T-helper 1 cell treated with Interleukin-12 subunit alpha and Interleukin-12 subunit beta and Interleukin-4 antibody, amounts not matched to agents 30 ng/mL and 1 ng/mL, for 36 hours (primary cell): ENCODE measurements around the gene XIRP2. TPM values are rescaled to one million over a fixed set of nuclear protein-coding genes. Genes with fewer than 3 reads are reported as not detected.
"Not testable (repeated sequence)": the region's sequence is repeated elsewhere in the genome, so short reads cannot be mapped to it uniquely, and the experiment has no call there.

ENCODE experiments used
- intact Hi-C: fragments of 100-400 bp; cut with micrococcal nuclease; formaldehyde crosslinking; loops from one replicate; pipeline ENCODE4 v1.15.1; 2024
- total RNA-seq: library from RNA; stranded (reverse); gene quantifications from 2 replicates; pipeline ENCODE4 v1.2.3, GENCODE V29; 2022

Gene XIRP2
- total RNA-seq, 1 donor from 2014 or later: not detected

- intact Hi-C loops: no loop called here
Measured at GRCh38 chr2:167028503-167028902, 140.2 kb downstream of the XIRP2 start.

- intact Hi-C loops: not testable (repeated sequence)
Measured at GRCh38 chr2:167034976-167035375, 146.7 kb downstream of the XIRP2 start.

DNA sequence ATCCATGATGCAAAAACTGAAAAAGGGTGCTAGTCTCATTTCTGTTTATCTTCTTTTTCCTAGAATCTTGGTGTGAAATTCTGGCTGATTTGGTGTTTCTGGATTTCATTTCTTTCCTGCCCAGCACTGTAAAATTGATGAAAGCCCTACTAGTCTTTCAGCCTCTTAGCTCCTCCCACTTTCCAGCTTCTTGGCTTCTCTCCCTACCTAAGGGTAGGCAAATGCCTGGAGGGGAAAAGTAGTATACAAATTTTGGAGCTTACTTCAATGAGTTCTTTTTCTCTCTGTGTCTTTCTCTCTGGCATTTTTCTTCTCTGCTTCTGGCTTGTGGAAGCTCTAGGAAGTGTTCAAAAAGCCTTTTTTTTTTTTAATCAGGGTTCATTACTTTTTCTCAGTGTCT lies 160.5 kb downstream of the XIRP2 start:
- intact Hi-C loops: no loop called here

DNA sequence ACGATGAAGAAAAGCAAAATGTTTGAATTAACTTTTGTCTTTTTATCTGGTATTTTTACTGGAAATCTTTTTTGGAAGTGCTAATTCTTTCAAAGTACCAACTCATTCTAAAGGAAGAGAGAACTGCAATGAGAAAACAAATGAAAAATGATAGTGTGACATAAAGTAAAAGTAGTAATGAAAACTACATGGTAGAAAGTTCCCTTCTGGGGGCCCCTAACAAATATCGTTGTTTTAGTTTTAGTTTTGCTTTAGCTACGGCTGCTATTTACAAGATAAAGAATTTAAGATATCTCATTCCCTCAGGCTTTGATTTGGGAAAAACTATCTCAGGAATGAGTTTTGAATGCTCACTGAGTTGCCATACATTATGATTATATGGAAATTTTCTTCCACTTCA lies 161.4 kb downstream of the XIRP2 start:
- intact Hi-C loops: no loop called here

DNA sequence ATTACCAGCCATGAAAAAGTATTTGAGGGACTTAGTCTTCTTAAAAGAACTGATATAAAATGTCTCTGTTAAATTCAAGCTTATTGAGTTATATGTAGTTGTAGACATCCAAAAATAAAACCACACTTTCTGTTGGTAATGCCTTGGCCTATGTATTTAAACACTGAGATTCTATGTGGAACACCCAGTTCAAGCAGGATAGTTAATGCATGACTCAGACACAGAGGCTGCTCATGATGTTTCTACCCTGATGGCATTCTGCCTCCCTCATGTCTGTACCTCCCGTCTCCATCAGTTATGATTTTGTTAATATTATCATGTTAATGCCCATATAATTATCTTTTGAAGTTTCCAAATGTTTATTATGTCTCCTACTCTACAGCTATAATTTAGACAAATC lies 164.5 kb downstream of the XIRP2 start:
- intact Hi-C loops: no loop called here

- intact Hi-C loops: no loop called here
Measured at GRCh38 chr2:167054881-167055280, 166.6 kb downstream of the XIRP2 start.

DNA sequence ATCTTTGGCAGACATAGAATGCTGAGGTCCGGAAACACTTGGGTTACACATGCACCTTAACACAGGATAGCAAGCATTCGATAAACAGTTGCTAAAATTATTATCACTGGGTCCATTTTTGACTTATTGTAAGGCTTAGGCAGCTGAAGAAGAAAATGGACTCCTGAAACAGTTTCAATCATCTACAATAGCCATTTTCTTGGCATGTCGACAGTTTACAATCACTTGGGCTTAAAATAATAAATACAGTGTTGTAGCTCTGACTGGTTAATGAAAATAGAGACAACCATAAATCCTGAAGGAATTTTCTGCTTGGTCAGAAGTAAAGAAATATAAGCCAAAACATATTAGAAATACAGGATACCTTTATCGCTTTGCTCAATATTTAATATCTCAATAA lies 169.2 kb downstream of the XIRP2 start:
- intact Hi-C loops: no loop called here

DNA sequence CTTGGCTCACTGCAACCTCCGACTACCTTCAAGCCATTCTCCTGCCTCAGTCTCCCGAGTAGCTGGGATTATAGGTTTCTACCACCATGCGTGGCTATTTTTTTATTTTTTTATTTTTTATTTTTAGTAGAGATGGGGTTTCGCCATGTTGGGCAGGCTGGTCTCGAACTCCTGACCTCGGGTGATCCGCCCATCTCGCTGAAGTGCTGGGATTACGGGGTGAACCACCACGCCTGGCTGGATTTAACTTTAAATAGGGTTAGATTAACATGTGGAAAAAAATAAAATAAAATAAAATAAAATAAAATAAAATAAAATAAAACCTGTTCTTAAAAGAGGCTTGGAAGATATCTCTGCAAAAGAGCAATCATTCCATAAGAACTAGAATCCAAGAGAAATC lies 170.9 kb downstream of the XIRP2 start:
- intact Hi-C loops: no loop called here

GRCh38 chr2:167069855-167070254 lies 181.6 kb downstream of the XIRP2 start:
- intact Hi-C loops: no loop called here

DNA sequence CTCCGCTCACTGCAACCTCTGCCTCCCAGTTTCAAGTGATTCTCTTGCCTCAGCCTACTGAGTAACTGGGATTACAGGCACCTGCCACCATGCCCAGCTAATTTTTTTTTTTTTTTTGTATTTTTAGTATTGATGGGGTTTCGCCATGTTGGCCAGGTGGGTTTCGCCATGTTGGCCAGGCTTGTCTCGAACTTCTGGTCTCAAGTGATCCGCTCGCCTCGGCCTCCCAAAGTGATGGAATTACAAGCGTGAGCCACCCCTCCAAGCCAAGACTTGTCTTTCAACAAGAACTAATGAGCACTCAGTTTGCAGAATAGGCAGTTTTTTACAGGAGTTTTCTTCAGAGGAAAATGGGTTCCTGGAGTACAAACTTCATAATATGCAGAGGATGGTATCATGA lies 187.4 kb downstream of the XIRP2 start:
- intact Hi-C loops: not testable (repeated sequence)

- intact Hi-C loops: not testable (repeated sequence)
Measured at GRCh38 chr2:167098931-167099330, 210.7 kb downstream of the XIRP2 start.

DNA sequence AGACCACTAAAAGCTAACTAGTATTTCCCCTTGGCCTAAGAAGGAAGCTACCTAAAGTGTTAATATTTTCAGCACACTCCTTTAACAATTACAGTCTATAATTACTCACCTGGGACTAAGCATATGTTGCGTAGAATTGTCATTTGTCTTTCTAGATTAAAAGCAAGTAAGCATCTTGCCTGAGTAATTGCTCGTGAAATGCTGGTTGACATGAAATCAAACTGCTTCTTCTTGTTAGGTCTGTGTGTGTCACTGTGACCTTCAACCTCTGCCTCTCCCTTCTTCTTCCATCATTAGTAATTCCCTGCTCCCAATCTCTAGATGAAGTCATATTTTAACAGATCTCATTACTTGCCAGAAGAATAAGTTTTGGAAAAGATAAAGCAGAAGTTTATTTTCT lies 212.2 kb downstream of the XIRP2 start:
- intact Hi-C loops: no loop called here

DNA sequence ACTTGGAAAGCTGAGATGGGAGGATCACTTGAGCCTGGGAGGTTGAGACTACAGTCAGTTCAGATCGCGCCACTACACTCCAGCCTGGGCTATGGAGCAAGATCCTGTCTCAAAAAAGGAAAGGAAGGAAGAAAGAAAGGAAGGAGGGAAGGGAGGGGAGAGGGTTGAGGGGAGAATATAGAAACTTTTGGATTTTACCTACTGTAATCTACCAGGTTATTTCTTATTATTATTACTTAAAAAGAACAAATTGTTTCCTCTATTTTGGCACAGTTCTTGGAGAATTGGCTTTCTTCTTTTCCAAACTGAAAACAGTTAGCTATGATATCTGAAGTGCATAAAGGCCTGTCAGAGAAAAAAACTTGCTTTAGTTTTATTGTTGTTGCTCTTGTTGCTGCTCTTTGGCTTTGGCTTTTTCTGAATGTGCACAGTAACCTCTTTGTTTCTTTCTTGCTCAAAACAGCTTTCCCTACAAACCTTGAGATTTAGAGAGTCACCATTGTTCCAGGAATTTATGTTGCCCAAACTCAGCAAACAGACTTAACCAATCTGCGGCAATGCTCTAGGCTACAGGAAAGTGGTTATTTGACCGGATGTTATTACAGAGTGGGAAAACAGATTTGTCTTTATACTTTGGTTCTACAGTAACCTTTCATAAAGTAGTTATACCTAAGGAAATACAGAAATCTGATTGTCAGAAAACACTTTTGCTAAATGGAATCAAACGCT lies 214.9 kb downstream of the XIRP2 start:
- intact Hi-C loops: no loop called here

- intact Hi-C loops: no loop called here
Measured at GRCh38 chr2:167103757-167104133, 215.5 kb downstream of the XIRP2 start.

DNA sequence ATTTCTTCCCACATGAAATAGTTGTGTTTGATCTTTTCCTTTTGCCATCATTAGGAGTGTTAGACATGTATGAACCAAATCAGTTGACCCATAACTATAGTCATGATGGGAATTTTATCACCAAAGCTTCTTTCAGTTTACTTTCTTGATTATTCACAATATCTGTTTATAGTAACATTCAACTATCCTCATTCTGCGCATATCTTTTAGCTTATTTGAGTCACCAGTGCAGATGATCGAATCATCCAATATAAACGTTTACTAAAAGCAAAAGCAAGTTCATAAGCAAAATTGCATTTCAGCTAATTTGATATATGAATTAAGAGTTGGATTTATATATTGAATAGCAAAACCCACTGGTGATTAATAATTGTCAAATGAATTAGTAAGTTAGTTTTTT lies 216.4 kb downstream of the XIRP2 start:
- intact Hi-C loops: no loop called here

DNA sequence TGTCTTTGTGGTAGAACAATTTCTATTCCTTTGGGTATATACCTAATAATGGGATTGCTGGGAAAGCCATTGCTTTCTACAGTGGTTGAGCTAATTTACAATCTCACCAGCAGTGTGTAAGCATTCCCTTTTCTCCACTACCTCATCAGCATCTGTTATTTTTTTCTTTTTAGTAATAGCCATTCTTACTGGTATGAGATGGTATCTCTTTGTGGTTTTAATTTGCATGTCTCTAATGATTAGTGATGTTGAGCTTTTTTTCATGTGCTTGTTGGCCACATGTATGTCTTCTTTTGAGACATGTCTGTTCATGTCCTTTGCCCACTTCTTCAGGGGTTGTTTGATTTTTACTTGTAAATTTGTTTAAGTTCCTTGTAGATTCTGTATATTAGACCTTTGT lies 221.4 kb downstream of the XIRP2 start:
- intact Hi-C loops: not testable (repeated sequence)

DNA sequence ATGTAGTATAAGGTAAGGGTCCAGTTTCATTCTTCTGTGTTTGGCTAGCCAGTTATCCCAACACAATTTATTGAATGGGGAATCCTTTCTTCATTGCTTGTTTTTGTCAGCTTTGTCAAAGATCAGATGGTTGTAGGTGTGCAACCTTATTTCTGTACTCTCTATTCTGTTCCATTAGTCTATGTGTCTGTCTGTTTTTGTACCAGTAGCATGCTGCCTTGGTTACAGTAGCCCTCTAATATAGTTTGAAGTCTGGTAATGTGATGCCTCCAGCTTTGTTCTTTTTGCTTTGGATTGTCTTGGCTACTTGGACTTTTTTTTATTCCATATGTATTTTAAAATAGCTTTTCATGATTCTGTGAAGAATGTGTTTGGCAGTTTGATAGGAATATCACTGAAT lies 222.1 kb downstream of the XIRP2 start:
- intact Hi-C loops: no loop called here

- intact Hi-C loops: no loop called here
Measured at GRCh38 chr2:167114018-167114417, 225.7 kb downstream of the XIRP2 start.

DNA sequence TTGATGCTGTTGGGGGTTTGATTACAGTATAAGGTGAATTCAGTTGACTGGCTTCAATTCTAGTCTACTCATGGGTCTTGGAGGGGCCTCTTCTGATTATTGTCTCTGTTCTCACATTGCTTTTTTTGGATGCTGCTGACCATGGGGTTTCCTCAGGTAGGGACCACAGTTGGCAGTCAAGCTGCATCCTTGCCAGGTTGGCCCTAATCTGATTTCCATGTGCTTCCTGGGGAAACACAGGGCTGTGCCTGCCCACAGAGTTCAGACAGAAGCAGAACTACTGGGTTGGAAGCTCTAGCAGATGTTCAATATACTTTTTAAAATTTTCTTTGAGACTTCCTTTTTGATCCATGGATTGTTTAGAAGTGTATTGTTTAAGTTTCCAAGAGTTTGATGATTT lies 227.3 kb downstream of the XIRP2 start:
- intact Hi-C loops: no loop called here

DNA sequence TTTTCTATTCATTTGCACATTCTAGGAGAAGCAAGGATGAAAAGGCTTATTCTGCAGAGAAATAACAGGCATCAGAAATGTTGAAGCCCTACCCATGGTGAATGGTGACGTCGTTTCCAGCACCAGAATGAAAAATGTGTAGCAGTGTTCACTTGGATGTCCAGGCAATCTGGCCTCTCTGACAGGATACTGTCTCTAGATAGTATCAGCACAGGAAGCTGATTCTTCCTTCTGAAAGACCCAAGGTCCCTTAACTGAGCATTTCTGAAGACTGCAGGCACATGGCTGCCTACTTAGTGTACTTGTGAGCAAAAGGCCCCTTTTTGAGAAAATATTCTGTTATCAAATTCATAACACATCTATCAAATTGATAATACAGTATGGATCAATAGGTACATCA lies 234.1 kb downstream of the XIRP2 start:
- intact Hi-C loops: no loop called here

- intact Hi-C loops: no loop called here
Measured at GRCh38 chr2:167126165-167126564, 237.9 kb downstream of the XIRP2 start.

- intact Hi-C loops: no loop called here
Measured at GRCh38 chr2:167127135-167127534, 238.9 kb downstream of the XIRP2 start.

GRCh38 chr2:167128130-167128529 lies 239.8 kb downstream of the XIRP2 start:
- intact Hi-C loops: no loop called here

DNA sequence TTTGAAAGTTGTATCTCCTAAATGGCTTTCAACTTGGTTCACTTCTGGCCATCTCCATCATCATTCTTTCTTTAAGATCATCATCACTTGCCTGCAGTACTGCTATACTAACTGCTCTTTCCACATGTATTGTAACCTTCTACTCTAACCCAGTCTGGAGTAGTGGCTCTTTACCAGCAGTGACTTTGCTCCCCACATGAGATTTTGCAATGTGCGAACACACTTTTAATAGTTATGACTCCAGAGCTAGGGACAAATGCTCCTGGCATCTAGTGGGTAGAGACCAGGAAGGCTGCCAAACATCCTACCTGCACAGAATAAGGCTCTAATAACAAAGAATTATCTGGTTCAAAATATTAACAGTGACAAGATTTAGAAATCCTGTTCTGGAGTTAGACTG lies 243.8 kb downstream of the XIRP2 start:
- intact Hi-C loops: no loop called here
